Measurements from ENCODE around the gene ARF1. TPM values are rescaled to one million over a fixed set of nuclear protein-coding genes. Genes with fewer than 3 reads are reported as not detected.
A peak's percentile ranks its signal among the peaks of the same experiment; 100 is the strongest.

The ARF1 gene
- total and polyA plus RNA-seq, 5 experiments from 2014 or later: 201 to 385 (median 332) TPM

GRCh38 chr1:228142701-228143136 is 60.2 kb downstream of the ARF1 start:
- Mint-ChIP-seq H3K4me1 (peaks cover 10 to 48% (median 39%) of the 10 kb centered on the region in 4 donors), H3K4me3 (peak overlapping the region; percentile 83 to 99 (median 96)), H3K9me3 (no peaks in the 10 kb centered on the region), H3K27ac (peak overlapping the region in 9 of 10 donors; percentile 63 to 100 (median 100)), H3K36me3 (no peaks in the 10 kb centered on the region), H3K27me3 (no peaks in the 10 kb centered on the region)
- POLR2A ChIA-PET: interaction anchor here (0.6 to 9.0 kb wide), 5 partner anchors 10 to 1204 kb away, joined by 3 to 128 read pairs (median 11); partner anchors contain the start of gene IBA57
- DNase-seq: no peak
- ATAC-seq: no peak

- ATAC-seq: no peak
- H3K27ac Mint-ChIP-seq: peak overlapping the region; percentile 11 to 100 (median 90)
- H3K36me3 Mint-ChIP-seq: no peaks in the 10 kb centered on the region
- H3K9me3 Mint-ChIP-seq: no peaks in the 10 kb centered on the region
- H3K4me1 Mint-ChIP-seq: peaks cover 10 to 48% (median 36%) of the 10 kb centered on the region in 4 donors
- POLR2A ChIA-PET: interaction anchor here (4.7 to 9.0 kb wide), 2 partner anchors 13 to 21 kb away, joined by 49 to 128 read pairs; partner anchors contain the start of gene IBA57
- peak overlapping the region; percentile 83 to 99 (median 96) for H3K4me3 Mint-ChIP-seq
- peak in 1 of 10 donors; percentile 3 for DNase-seq
- H3K27me3 Mint-ChIP-seq: no peaks in the 10 kb centered on the region
Observed at GRCh38 chr1:228143480-228144192, 61.1 kb downstream of the ARF1 start.

GRCh38 chr1:228144193-228144992 is 61.9 kb downstream of the ARF1 start:
- no peaks in the 10 kb centered on the region for H3K9me3 Mint-ChIP-seq
- POLR2A ChIA-PET: interaction anchor here (9.0 kb wide), 1 partner anchor 21 kb away, joined by 128 read pairs; the partner anchor contains the start of gene IBA57
- DNase-seq (peak in 1 of 10 donors; percentile 62), ATAC-seq (no peak)
- H3K27me3 Mint-ChIP-seq: no peaks in the 10 kb centered on the region
- H3K4me1 Mint-ChIP-seq: peaks cover 10 to 48% (median 36%) of the 10 kb centered on the region in 4 donors
- peak overlapping the region in 4 of 10 donors; percentile 40 to 100 (median 82) for H3K27ac Mint-ChIP-seq
- H3K4me3 Mint-ChIP-seq: peak overlapping the region in 5 of 10 donors; percentile 26 to 99 (median 83)
- no peaks in the 10 kb centered on the region for H3K36me3 Mint-ChIP-seq

- Mint-ChIP-seq H3K4me3 (peak overlapping the region in 1 of 10 donors; percentile 14), H3K27ac (peak overlapping the region in 1 of 10 donors; percentile 58), H3K4me1 (peaks cover 10 to 44% (median 33%) of the 10 kb centered on the region in 4 donors), H3K36me3 (no peaks in the 10 kb centered on the region), H3K27me3 (no peaks in the 10 kb centered on the region), H3K9me3 (no peaks in the 10 kb centered on the region)
- peak in 1 of 10 donors; percentile 26 for DNase-seq
- ATAC-seq: no peak
- POLR2A ChIA-PET: interaction anchor here (9.0 kb wide), 1 partner anchor 20 kb away, joined by 128 read pairs; the partner anchor contains the start of gene IBA57
Observed at GRCh38 chr1:228144993-228145343, 62.5 kb downstream of the ARF1 start.

GRCh38 chr1:228145463-228146416 is 63.2 kb downstream of the ARF1 start:
- Mint-ChIP-seq H3K4me3 (peak overlapping the region in 1 of 10 donors; percentile 60), H3K27me3 (no peaks in the 10 kb centered on the region), H3K4me1 (peaks cover 10 to 44% (median 33%) of the 10 kb centered on the region in 4 donors), H3K27ac (peak overlapping the region in 5 of 10 donors; percentile 6 to 78 (median 40)), H3K9me3 (no peaks in the 10 kb centered on the region), H3K36me3 (no peaks in the 10 kb centered on the region)
- ATAC-seq: no peak
- peak in 1 of 10 donors; percentile 26 for DNase-seq
- POLR2A ChIA-PET: no interaction called here

- H3K27ac Mint-ChIP-seq: peak overlapping the region in 1 of 10 donors; percentile 78
- peaks cover 10 to 40% (median 29%) of the 10 kb centered on the region in 4 donors for H3K4me1 Mint-ChIP-seq
- no peaks in the 10 kb centered on the region for H3K9me3 Mint-ChIP-seq
- H3K4me3 Mint-ChIP-seq: no peak overlapping the region
- POLR2A ChIA-PET: no interaction called here
- H3K36me3 Mint-ChIP-seq: no peaks in the 10 kb centered on the region
- DNase-seq (peak in 1 of 10 donors; percentile 47), ATAC-seq (no peak)
- H3K27me3 Mint-ChIP-seq: no peaks in the 10 kb centered on the region
Observed at GRCh38 chr1:228146417-228147150, 64.1 kb downstream of the ARF1 start.

- H3K4me3 Mint-ChIP-seq: no peak overlapping the region
- H3K27me3 Mint-ChIP-seq: no peaks in the 10 kb centered on the region
- POLR2A ChIA-PET: interaction anchor here (1.7 kb wide), 1 partner anchor 10 kb away, joined by 5 read pairs; no protein-coding TSS in a partner anchor
- no peaks in the 10 kb centered on the region for H3K36me3 Mint-ChIP-seq
- peaks cover 10 to 34% (median 24%) of the 10 kb centered on the region in 4 donors for H3K4me1 Mint-ChIP-seq
- H3K27ac Mint-ChIP-seq: no peak overlapping the region
- ATAC-seq: no peak
- peak in 1 of 10 donors; percentile 41 for DNase-seq
- H3K9me3 Mint-ChIP-seq: no peaks in the 10 kb centered on the region
Observed at GRCh38 chr1:228147151-228147693, 64.7 kb downstream of the ARF1 start.

GRCh38 chr1:228147768-228148167 is 65.3 kb downstream of the ARF1 start:
- DNase-seq: no peak
- no peaks in the 10 kb centered on the region for H3K27me3 Mint-ChIP-seq
- ATAC-seq: no peak
- H3K27ac Mint-ChIP-seq: no peak overlapping the region
- H3K9me3 Mint-ChIP-seq: no peaks in the 10 kb centered on the region
- POLR2A ChIA-PET: interaction anchor here (0.9 to 1.7 kb wide), 3 partner anchors 9 to 17 kb away, joined by 3 to 9 read pairs (median 5); partner anchors contain the start of gene IBA57
- H3K36me3 Mint-ChIP-seq: no peaks in the 10 kb centered on the region
- peaks cover 11 to 31% (median 19%) of the 10 kb centered on the region in 4 donors for H3K4me1 Mint-ChIP-seq
- H3K4me3 Mint-ChIP-seq: no peak overlapping the region

GRCh38 chr1:228148196-228148861 is 65.8 kb downstream of the ARF1 start:
- peaks cover 8 to 27% (median 13%) of the 10 kb centered on the region in 4 donors for H3K4me1 Mint-ChIP-seq
- ATAC-seq: no peak
- H3K36me3 Mint-ChIP-seq: no peaks in the 10 kb centered on the region
- DNase-seq: peak in 1 of 10 donors; percentile 45
- no peaks in the 10 kb centered on the region for H3K27me3 Mint-ChIP-seq
- no peak overlapping the region for H3K27ac Mint-ChIP-seq
- H3K4me3 Mint-ChIP-seq: no peak overlapping the region
- POLR2A ChIA-PET: interaction anchor here (0.9 to 1.7 kb wide), 3 partner anchors 9 to 17 kb away, joined by 3 to 9 read pairs (median 5); partner anchors contain the start of gene IBA57
- H3K9me3 Mint-ChIP-seq: no peaks in the 10 kb centered on the region
